CD4-positive, alpha-beta T cell treated with Interleukin-15 for 1 hour (primary cell): ENCODE measurements around the gene EPHB3.

Experiments used
- DNase-seq: peaks from one replicate; pipeline ENCODE4 v3.0.0-alpha.2; 2020

The EPHB3 gene

GRCh38 chr3:184630861-184631471, 69.4 kb downstream of the EPHB3 start:
- no peak for DNase-seq

DNA sequence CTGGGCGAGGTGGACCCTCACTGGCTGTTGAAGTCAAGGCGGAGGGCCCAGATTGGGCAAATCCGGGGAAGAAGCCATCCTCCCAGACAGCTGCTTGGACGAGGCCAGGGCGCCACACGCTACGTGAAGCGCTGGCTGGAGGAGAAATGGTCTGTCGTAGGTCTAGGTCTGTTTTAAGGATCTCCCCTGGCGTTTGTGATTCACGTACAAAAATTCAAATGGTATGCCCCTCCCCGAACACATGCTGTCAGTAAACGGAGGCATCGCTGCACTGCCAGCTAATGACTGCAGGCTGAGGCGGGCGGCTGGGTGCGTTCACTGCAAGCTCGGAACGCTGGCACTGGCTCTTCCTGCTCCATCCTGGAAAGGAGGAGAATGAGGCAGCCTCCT, 69.9 kb downstream of the EPHB3 start:
- no peak for DNase-seq
